ENCODE measurements around the gene PHYKPL. TPM values are rescaled to one million over a fixed set of nuclear protein-coding genes. Genes with fewer than 3 reads are reported as not detected.

Gene PHYKPL
- total RNA-seq, 1 experiment from 2014 or later: 112 TPM

GRCh38 chr5:178210686-178211085, 21.9 kb downstream of the PHYKPL start:
- Mint-ChIP-seq H3K4me1 (ENCODE audit: insufficient read depth, unreplicated experiment) (peaks cover 38% of the 10 kb centered on the region), H3K27ac (ENCODE audit: low read depth, unreplicated experiment) (no peak overlapping the region), H3K9me3 (ENCODE audit: unreplicated experiment) (no peaks in the 10 kb centered on the region), H3K27me3 (ENCODE audit: insufficient read depth, unreplicated experiment) (no peaks in the 10 kb centered on the region), H3K4me3 (ENCODE audit: unreplicated experiment) (no peak overlapping the region), H3K36me3 (ENCODE audit: insufficient read depth, unreplicated experiment) (peaks cover 98% of the 10 kb centered on the region)
- ChIA-PET CTCF (interaction anchor here (0.6 kb wide), 1 partner anchor 69 kb away, joined by 3 read pairs; no protein-coding TSS in a partner anchor), POLR2A (interaction anchor here (0.6 to 4.0 kb wide), 4 partner anchors 10 to 1345 kb away, joined by 3 to 24 read pairs (median 3); no protein-coding TSS in a partner anchor)
- intact Hi-C loops (cut with micrococcal nuclease): no loop called here
- no peak for TF ChIP-seq CTCF (IDR thresholded peaks at IDR 0.05; ENCODE audit: unreplicated experiment)
- TSS peak; percentile 47 for BruUV-seq (replicated peaks)
- no peak for DNase-seq (ENCODE audit: unreplicated experiment)

GRCh38 chr5:178210073-178210535, 22.5 kb downstream of the PHYKPL start:
- DNase-seq (ENCODE audit: unreplicated experiment): no peak
- POLR2A ChIA-PET: interaction anchor here (0.9 to 1.2 kb wide), 2 partner anchors 14 to 17 kb away, joined by 3 read pairs; no protein-coding TSS in a partner anchor
- H3K36me3 Mint-ChIP-seq (ENCODE audit: insufficient read depth, unreplicated experiment): peaks cover 98% of the 10 kb centered on the region
- no peak overlapping the region for H3K4me3 Mint-ChIP-seq (ENCODE audit: unreplicated experiment)
- H3K4me1 Mint-ChIP-seq (ENCODE audit: insufficient read depth, unreplicated experiment): peaks cover 38% of the 10 kb centered on the region
- no TSS peak for BruUV-seq (replicated peaks)
- TF ChIP-seq CTCF (IDR thresholded peaks at IDR 0.05; ENCODE audit: unreplicated experiment): no peak
- H3K27ac Mint-ChIP-seq (ENCODE audit: low read depth, unreplicated experiment): no peak overlapping the region
- H3K27me3 Mint-ChIP-seq (ENCODE audit: insufficient read depth, unreplicated experiment): no peaks in the 10 kb centered on the region
- H3K9me3 Mint-ChIP-seq (ENCODE audit: unreplicated experiment): no peaks in the 10 kb centered on the region
- CTCF ChIA-PET: interaction anchor here (0.6 kb wide), 1 partner anchor 209 kb away, joined by 4 read pairs; no protein-coding TSS in a partner anchor
- intact Hi-C loops (cut with micrococcal nuclease): no loop called here

GRCh38 chr5:178209334-178210072, 23.1 kb downstream of the PHYKPL start:
- H3K27ac Mint-ChIP-seq (ENCODE audit: low read depth, unreplicated experiment): no peak overlapping the region
- POLR2A ChIA-PET: interaction anchor here (0.9 kb wide), 1 partner anchor 17 kb away, joined by 3 read pairs; no protein-coding TSS in a partner anchor

More at GRCh38 chr5:178209334-178210072, 23.1 kb downstream of the PHYKPL start:
- peaks cover 96% of the 10 kb centered on the region for H3K36me3 Mint-ChIP-seq (ENCODE audit: insufficient read depth, unreplicated experiment)
- no TSS peak for BruUV-seq (replicated peaks)
- no peaks in the 10 kb centered on the region for H3K9me3 Mint-ChIP-seq (ENCODE audit: unreplicated experiment)
- H3K27me3 Mint-ChIP-seq (ENCODE audit: insufficient read depth, unreplicated experiment): no peaks in the 10 kb centered on the region
- CTCF ChIA-PET: interaction anchor here (0.6 kb wide), 1 partner anchor 209 kb away, joined by 4 read pairs; no protein-coding TSS in a partner anchor
- no peak for TF ChIP-seq CTCF (IDR thresholded peaks at IDR 0.05; ENCODE audit: unreplicated experiment)
- no peak for DNase-seq (ENCODE audit: unreplicated experiment)
- H3K4me3 Mint-ChIP-seq (ENCODE audit: unreplicated experiment): no peak overlapping the region
- intact Hi-C loops (cut with micrococcal nuclease): no loop called here
- H3K4me1 Mint-ChIP-seq (ENCODE audit: insufficient read depth, unreplicated experiment): peaks cover 38% of the 10 kb centered on the region

Data from MCF 10A (cell line).